WTC11 (cell line): ENCODE data around the gene ZNF606. TPM values are rescaled to one million over a fixed set of nuclear protein-coding genes. Genes with fewer than 3 reads are reported as not detected.

Experiments
- ATAC-seq: fragments of 200-7000 bp; cut with Tn5 transposase; 2 replicates; pipeline ENCODE4 v1.10.0; 2021; ENCODE audit warnings: mild to moderate bottlenecking, moderate library complexity
- CTCF ChIA-PET: fragments of 300-600 bp; sonication (Branson Sonifier 250); formaldehyde crosslinking; loops from one replicate; lab custom pipeline; 2021; ENCODE audit warnings: antibody characterized with exemption; lab: Charles Lee
- POLR2A ChIA-PET: fragments of 350-600 bp; sonication (Branson Sonifier 250); formaldehyde crosslinking; loops from one replicate; lab custom pipeline; 2021; ENCODE audit warnings: antibody characterized with exemption; lab: Charles Lee
- DNase-seq: peaks from one replicate; pipeline ENCODE4 v3.0.0; 2021; ENCODE audit warnings: low spot score
- H3K27ac Mint-ChIP-seq: 2 replicates; pipeline ENCODE4 v1.8.0; 2021; ENCODE audit warnings: mixed read lengths
- H3K27me3 Mint-ChIP-seq: 2 replicates; pipeline ENCODE4 v1.8.0; 2021; ENCODE audit warnings: low read depth, mild to moderate bottlenecking, moderate library complexity, mixed read lengths
- H3K36me3 Mint-ChIP-seq: 2 replicates; pipeline ENCODE4 v1.8.0; 2021; ENCODE audit warnings: mixed read lengths
- H3K4me1 Mint-ChIP-seq: 2 replicates; pipeline ENCODE4 v1.8.0; 2022; ENCODE audit warnings: mixed read lengths
- H3K4me3 Mint-ChIP-seq: 2 replicates; pipeline ENCODE4 v1.8.0; 2021; ENCODE audit warnings: mild to moderate bottlenecking, moderate library complexity, mixed read lengths
- H3K9me3 Mint-ChIP-seq: 2 replicates; pipeline ENCODE4 v1.8.0; 2021; ENCODE audit warnings: mixed read lengths
- FOXJ3 ChIP-seq: sonication (generic); formaldehyde crosslinking; IDR thresholded peaks from 2 replicates; pipeline ENCODE4 v1.9.0; 2021; ENCODE audit warnings: missing genetic modification reagents, mild to moderate bottlenecking, borderline replicate concordance
- HMGA2 ChIP-seq: fragments of 250-450 bp; sonication (Bioruptor Pico); IDR thresholded peaks from 2 replicates; pipeline ENCODE4 v1.4.0; 2021; ENCODE audit warnings: mild to moderate bottlenecking, moderate library complexity
- MXD4 ChIP-seq: fragments of 250-450 bp; sonication (Bioruptor Pico); IDR thresholded peaks from 2 replicates; pipeline ENCODE4 v1.8.0; 2021; ENCODE audit warnings: mild to moderate bottlenecking, moderate library complexity, borderline replicate concordance
- MYBL2 ChIP-seq: sonication (generic); formaldehyde crosslinking; IDR thresholded peaks from 2 replicates; pipeline ENCODE4 v1.8.1; 2023; ENCODE audit warnings: mild to moderate bottlenecking, moderate library complexity, missing genetic modification reagents
- NFATC4 ChIP-seq: fragments of 250-450 bp; sonication (Bioruptor Pico); IDR thresholded peaks from 2 replicates; pipeline ENCODE4 v1.9.0; 2021; ENCODE audit warnings: mild to moderate bottlenecking
- NFE2L1 ChIP-seq: sonication (generic); formaldehyde crosslinking; IDR thresholded peaks from 2 replicates; pipeline ENCODE4 v1.8.1; 2023; ENCODE audit warnings: missing genetic modification reagents
- SMAD3 ChIP-seq: sonication (generic); formaldehyde crosslinking; IDR thresholded peaks from 2 replicates; pipeline ENCODE4 v1.8.0; 2022; ENCODE audit warnings: missing genetic modification reagents, mild to moderate bottlenecking, borderline replicate concordance
- SOX15 ChIP-seq: fragments of 250-450 bp; sonication (Bioruptor Pico); IDR thresholded peaks from 2 replicates; pipeline ENCODE4 v1.9.0; 2021; ENCODE audit warnings: mild to moderate bottlenecking
- TEAD1 ChIP-seq: sonication (generic); formaldehyde crosslinking; IDR thresholded peaks from 2 replicates; pipeline ENCODE4 v1.8.0; 2022; ENCODE audit warnings: mild to moderate bottlenecking, missing genetic modification reagents
- ZNF121 ChIP-seq: sonication (generic); formaldehyde crosslinking; IDR thresholded peaks from 2 replicates; pipeline ENCODE4 v1.8.0; 2023; ENCODE audit warnings: missing genetic modification reagents
- ZNF317 ChIP-seq: sonication (generic); formaldehyde crosslinking; IDR thresholded peaks from 2 replicates; pipeline ENCODE4 v1.8.1; 2023; ENCODE audit warnings: low read depth, mild to moderate bottlenecking, moderate library complexity, missing genetic modification reagents, borderline replicate concordance
- ZNF396 ChIP-seq: fragments of 250-450 bp; sonication (Bioruptor Pico); IDR thresholded peaks from 2 replicates; pipeline ENCODE4 v1.8.0; 2021; ENCODE audit warnings: mild to moderate bottlenecking, moderate library complexity, borderline replicate concordance
- ZNF416 ChIP-seq: fragments of 250-450 bp; sonication (Bioruptor Pico); IDR thresholded peaks from 2 replicates; pipeline ENCODE4 v1.9.0; 2021; ENCODE audit warnings: mild to moderate bottlenecking, inconsistent platforms
- ZNF425 ChIP-seq: fragments of 250-450 bp; sonication (Bioruptor Pico); conservative IDR thresholded peaks from 2 replicates; pipeline ENCODE4 v1.9.0; 2021; ENCODE audit warnings: mild to moderate bottlenecking
- total RNA-seq: library from RNA; stranded (reverse); gene quantifications from 3 replicates; pipeline ENCODE4 v1.2.3, GENCODE V29; 2021
- TF ChIP-seq, protein P1 (sequence below): sonication (generic); formaldehyde crosslinking; conservative IDR thresholded peaks from 2 replicates; pipeline ENCODE4 v1.8.1; 2023; ENCODE audit warnings: mild to moderate bottlenecking, low read depth, missing genetic modification reagents, moderate library complexity
- TF ChIP-seq, protein P2 (sequence below): sonication (generic); formaldehyde crosslinking; IDR thresholded peaks from 2 replicates; pipeline ENCODE4 v1.8.1; 2022; ENCODE audit warnings: missing genetic modification reagents, borderline replicate concordance
- TF ChIP-seq, protein P3 (sequence below): sonication (generic); formaldehyde crosslinking; IDR thresholded peaks from 2 replicates; pipeline ENCODE4 v1.8.0; 2022; ENCODE audit warnings: mild to moderate bottlenecking, missing genetic modification reagents
- TF ChIP-seq, protein P4 (sequence below): sonication (generic); formaldehyde crosslinking; IDR thresholded peaks from 2 replicates; pipeline ENCODE4 v1.8.1; 2023; ENCODE audit warnings: mild to moderate bottlenecking, missing genetic modification reagents, borderline replicate concordance
- TF ChIP-seq, protein P5 (sequence below): fragments of 250-450 bp; sonication (Bioruptor Pico); IDR thresholded peaks from 2 replicates; pipeline ENCODE4 v1.8.0; 2021; ENCODE audit warnings: mild to moderate bottlenecking

ZNF606 gene
- total RNA-seq, 1 experiment from 2014 or later = 26.1 TPM

- TF ChIP-seq, protein P1, sequence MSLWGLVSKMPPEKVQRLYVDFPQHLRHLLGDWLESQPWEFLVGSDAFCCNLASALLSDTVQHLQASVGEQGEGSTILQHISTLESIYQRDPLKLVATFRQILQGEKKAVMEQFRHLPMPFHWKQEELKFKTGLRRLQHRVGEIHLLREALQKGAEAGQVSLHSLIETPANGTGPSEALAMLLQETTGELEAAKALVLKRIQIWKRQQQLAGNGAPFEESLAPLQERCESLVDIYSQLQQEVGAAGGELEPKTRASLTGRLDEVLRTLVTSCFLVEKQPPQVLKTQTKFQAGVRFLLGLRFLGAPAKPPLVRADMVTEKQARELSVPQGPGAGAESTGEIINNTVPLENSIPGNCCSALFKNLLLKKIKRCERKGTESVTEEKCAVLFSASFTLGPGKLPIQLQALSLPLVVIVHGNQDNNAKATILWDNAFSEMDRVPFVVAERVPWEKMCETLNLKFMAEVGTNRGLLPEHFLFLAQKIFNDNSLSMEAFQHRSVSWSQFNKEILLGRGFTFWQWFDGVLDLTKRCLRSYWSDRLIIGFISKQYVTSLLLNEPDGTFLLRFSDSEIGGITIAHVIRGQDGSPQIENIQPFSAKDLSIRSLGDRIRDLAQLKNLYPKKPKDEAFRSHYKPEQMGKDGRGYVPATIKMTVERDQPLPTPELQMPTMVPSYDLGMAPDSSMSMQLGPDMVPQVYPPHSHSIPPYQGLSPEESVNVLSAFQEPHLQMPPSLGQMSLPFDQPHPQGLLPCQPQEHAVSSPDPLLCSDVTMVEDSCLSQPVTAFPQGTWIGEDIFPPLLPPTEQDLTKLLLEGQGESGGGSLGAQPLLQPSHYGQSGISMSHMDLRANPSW (CRISPR knock-in tag) = no peak
- TF ChIP-seq, protein P2, sequence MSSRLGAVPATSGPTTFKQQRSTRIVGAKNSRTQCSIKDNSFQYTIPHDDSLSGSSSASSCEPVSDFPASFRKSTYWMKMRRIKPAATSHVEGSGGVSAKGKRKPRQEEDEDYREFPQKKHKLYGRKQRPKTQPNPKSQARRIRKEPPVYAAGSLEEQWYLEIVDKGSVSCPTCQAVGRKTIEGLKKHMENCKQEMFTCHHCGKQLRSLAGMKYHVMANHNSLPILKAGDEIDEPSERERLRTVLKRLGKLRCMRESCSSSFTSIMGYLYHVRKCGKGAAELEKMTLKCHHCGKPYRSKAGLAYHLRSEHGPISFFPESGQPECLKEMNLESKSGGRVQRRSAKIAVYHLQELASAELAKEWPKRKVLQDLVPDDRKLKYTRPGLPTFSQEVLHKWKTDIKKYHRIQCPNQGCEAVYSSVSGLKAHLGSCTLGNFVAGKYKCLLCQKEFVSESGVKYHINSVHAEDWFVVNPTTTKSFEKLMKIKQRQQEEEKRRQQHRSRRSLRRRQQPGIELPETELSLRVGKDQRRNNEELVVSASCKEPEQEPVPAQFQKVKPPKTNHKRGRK = no peak
- TF ChIP-seq, protein P3, sequence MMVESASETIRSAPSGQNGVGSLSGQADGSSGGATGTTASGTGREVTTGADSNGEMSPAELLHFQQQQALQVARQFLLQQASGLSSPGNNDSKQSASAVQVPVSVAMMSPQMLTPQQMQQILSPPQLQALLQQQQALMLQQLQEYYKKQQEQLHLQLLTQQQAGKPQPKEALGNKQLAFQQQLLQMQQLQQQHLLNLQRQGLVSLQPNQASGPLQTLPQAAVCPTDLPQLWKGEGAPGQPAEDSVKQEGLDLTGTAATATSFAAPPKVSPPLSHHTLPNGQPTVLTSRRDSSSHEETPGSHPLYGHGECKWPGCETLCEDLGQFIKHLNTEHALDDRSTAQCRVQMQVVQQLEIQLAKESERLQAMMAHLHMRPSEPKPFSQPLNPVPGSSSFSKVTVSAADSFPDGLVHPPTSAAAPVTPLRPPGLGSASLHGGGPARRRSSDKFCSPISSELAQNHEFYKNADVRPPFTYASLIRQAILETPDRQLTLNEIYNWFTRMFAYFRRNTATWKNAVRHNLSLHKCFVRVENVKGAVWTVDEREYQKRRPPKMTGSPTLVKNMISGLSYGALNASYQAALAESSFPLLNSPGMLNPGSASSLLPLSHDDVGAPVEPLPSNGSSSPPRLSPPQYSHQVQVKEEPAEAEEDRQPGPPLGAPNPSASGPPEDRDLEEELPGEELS = no peak
- TF ChIP-seq SOX15 (CRISPR knock-in tag) (no peak), SMAD3 (CRISPR knock-in tag) (no peak), NFATC4 (CRISPR knock-in tag) (no peak), NFE2L1 (no peak), FOXJ3 (no peak)
- TF ChIP-seq, protein P4, sequence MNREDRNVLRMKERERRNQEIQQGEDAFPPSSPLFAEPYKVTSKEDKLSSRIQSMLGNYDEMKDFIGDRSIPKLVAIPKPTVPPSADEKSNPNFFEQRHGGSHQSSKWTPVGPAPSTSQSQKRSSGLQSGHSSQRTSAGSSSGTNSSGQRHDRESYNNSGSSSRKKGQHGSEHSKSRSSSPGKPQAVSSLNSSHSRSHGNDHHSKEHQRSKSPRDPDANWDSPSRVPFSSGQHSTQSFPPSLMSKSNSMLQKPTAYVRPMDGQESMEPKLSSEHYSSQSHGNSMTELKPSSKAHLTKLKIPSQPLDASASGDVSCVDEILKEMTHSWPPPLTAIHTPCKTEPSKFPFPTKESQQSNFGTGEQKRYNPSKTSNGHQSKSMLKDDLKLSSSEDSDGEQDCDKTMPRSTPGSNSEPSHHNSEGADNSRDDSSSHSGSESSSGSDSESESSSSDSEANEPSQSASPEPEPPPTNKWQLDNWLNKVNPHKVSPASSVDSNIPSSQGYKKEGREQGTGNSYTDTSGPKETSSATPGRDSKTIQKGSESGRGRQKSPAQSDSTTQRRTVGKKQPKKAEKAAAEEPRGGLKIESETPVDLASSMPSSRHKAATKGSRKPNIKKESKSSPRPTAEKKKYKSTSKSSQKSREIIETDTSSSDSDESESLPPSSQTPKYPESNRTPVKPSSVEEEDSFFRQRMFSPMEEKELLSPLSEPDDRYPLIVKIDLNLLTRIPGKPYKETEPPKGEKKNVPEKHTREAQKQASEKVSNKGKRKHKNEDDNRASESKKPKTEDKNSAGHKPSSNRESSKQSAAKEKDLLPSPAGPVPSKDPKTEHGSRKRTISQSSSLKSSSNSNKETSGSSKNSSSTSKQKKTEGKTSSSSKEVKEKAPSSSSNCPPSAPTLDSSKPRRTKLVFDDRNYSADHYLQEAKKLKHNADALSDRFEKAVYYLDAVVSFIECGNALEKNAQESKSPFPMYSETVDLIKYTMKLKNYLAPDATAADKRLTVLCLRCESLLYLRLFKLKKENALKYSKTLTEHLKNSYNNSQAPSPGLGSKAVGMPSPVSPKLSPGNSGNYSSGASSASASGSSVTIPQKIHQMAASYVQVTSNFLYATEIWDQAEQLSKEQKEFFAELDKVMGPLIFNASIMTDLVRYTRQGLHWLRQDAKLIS (CRISPR knock-in tag) = no peak
These were observed 42.3 kb upstream of the ZNF606 start (continued) for GRCh38 chr19:58044886-58045285.

DNA sequence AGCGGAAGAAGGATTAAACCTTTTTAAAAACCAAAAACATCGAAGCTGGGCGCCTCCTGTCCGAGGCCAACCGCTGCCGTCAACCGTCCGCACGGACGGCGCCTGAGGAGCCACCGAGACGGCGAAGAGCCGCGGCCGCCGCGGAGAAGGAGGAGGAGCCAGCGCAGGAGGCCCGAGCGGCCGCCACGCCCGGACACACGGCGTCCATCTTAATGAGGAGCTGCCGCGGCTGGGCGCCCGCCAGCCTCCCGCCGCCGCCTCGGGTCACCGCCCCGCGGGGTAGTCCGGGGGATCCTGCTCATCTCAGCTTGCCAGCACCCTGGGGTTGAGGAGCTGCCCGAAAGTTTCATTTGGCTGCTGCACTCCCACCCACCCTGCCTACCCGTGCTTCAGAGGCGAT lies 41.8 kb upstream of the ZNF606 start:
- peaks cover 36% of the 10 kb centered on the region for H3K9me3 Mint-ChIP-seq
- DNase-seq = no peak
- TF ChIP-seq ZNF416 (CRISPR knock-in tag) = no peak
- TF ChIP-seq ZNF317 = no peak
- TF ChIP-seq ZNF425 (CRISPR knock-in tag) = no peak
- TF ChIP-seq ZNF396 (CRISPR knock-in tag) = no peak
- no peak for TF ChIP-seq ZNF121 (CRISPR knock-in tag)
- TF ChIP-seq TEAD1 (CRISPR knock-in tag) = no peak
- no peak for TF ChIP-seq HMGA2 (CRISPR knock-in tag)
- TF ChIP-seq, protein P5, sequence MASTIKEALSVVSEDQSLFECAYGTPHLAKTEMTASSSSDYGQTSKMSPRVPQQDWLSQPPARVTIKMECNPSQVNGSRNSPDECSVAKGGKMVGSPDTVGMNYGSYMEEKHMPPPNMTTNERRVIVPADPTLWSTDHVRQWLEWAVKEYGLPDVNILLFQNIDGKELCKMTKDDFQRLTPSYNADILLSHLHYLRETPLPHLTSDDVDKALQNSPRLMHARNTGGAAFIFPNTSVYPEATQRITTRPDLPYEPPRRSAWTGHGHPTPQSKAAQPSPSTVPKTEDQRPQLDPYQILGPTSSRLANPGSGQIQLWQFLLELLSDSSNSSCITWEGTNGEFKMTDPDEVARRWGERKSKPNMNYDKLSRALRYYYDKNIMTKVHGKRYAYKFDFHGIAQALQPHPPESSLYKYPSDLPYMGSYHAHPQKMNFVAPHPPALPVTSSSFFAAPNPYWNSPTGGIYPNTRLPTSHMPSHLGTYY (CRISPR knock-in tag) = no peak
- TF ChIP-seq, protein P4 (CRISPR knock-in tag) = no peak
- TF ChIP-seq MYBL2 (CRISPR knock-in tag) = no peak
- no peak for TF ChIP-seq MXD4 (CRISPR knock-in tag)

More for the DNA sequence above, 41.8 kb upstream of the ZNF606 start:
- H3K4me3 Mint-ChIP-seq = no peak overlapping the region
- no peak for ATAC-seq
- peaks cover 7% of the 10 kb centered on the region for H3K4me1 Mint-ChIP-seq
- peaks cover 66% of the 10 kb centered on the region for H3K27me3 Mint-ChIP-seq
- peaks cover 23% of the 10 kb centered on the region for H3K36me3 Mint-ChIP-seq
- CTCF ChIA-PET = interaction anchor here (5.9 kb wide), 1 partner anchor 11 kb away, joined by 48 read pairs; no protein-coding TSS in a partner anchor
- POLR2A ChIA-PET = interaction anchor here (1.4 kb wide), 1 partner anchor 229 kb away, joined by 3 read pairs; the partner anchor contains the start of gene ZNF552
- no peak overlapping the region for H3K27ac Mint-ChIP-seq
